GM19468 (cell line): Measurements from ENCODE around the gene PRKAR2B.

ENCODE experiments used
- ATAC-seq: cut with Tn5 transposase; IDR thresholded peaks from one replicate; pipeline ENCODE4 v1.9.1; 2021; ENCODE audit warnings: mild to moderate bottlenecking, moderate library complexity, moderate number of reproducible peaks; ENCODE audit not compliant: unreplicated experiment; ENCODE audit errors: extremely low read depth

PRKAR2B gene

GRCh38 chr7:107208024-107208521, 163.6 kb downstream of the PRKAR2B start:
- ATAC-seq = no peak

DNA sequence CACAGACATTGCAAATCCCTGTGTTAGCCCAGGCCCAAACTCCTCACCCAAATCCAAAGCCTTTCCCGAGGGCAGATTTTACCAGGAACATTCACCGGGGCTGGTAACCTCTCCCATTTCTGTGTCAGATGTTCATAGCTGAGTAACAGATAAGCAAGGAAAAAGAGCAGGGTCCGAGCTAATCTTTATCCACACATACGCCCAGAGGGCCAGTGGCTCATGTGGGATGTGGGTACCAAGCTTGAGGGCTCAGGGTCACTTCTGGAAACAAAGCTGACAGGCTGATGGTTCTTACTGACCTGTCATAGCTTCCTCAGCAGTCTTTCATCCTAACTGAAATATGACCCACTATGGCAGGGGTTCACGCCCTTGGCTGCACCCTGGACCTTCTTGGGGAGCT, 164.1 kb downstream of the PRKAR2B start:
- no peak for ATAC-seq

- no peak for ATAC-seq
These were observed 165.1 kb downstream of the PRKAR2B start for GRCh38 chr7:107209565-107209964.

GRCh38 chr7:107210400-107210799, 165.9 kb downstream of the PRKAR2B start:
- ATAC-seq = no peak
